ENCODE data around the gene METAP1D. TPM values are rescaled to one million over a fixed set of nuclear protein-coding genes. Genes with fewer than 3 reads are reported as not detected.

Gene METAP1D
- total and polyA plus RNA-seq, 2 experiments from 2014 or later = 4.0 to 12.0 TPM

- Histone ChIP-seq H3K27ac (no peak overlapping the region), H3K36me3 (peaks cover 23% of the 10 kb centered on the region), H3K9me3 (ENCODE audit: low read depth) (no peaks in the 10 kb centered on the region), H3K4me1 (ENCODE audit: low read depth) (no peaks in the 10 kb centered on the region), H3K4me3 (no peak overlapping the region), H3K27me3 (no peaks in the 10 kb centered on the region)
- no peak for DNase-seq (ENCODE audit: low read depth in 1 of 2, low spot score in 1 of 2)
- TF ChIP-seq, protein P1, sequence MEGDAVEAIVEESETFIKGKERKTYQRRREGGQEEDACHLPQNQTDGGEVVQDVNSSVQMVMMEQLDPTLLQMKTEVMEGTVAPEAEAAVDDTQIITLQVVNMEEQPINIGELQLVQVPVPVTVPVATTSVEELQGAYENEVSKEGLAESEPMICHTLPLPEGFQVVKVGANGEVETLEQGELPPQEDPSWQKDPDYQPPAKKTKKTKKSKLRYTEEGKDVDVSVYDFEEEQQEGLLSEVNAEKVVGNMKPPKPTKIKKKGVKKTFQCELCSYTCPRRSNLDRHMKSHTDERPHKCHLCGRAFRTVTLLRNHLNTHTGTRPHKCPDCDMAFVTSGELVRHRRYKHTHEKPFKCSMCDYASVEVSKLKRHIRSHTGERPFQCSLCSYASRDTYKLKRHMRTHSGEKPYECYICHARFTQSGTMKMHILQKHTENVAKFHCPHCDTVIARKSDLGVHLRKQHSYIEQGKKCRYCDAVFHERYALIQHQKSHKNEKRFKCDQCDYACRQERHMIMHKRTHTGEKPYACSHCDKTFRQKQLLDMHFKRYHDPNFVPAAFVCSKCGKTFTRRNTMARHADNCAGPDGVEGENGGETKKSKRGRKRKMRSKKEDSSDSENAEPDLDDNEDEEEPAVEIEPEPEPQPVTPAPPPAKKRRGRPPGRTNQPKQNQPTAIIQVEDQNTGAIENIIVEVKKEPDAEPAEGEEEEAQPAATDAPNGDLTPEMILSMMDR (IDR thresholded peaks at IDR 0.05; ENCODE audit: low read depth, low read length) = no peak
Measured at GRCh38 chr2:171965661-171966060, 34.1 kb upstream of the METAP1D start.

DNA sequence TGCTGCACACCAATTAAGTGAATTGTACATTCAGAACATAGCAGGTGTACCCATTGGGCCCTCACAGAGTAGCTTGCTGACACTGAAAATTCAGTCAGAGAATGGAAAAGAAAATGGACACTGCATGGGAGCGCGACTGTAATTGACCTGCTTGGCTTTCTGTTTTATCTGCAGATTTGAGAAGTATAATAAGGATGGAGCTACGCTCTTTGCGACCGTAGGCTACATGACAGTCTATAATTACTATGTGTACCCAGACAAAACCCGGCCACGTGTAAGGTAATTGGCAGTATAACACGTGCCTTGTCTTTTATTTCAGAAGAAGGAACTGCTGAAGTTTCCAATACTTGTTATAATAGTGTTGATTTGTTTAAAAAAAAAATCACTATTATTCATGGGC, 33.5 kb upstream of the METAP1D start:
- TF ChIP-seq, protein P1 (IDR thresholded peaks at IDR 0.05; ENCODE audit: low read depth, low read length) = no peak
- no peak for DNase-seq (ENCODE audit: low read depth in 1 of 2, low spot score in 1 of 2)
- H3K27me3 ChIP-seq = no peaks in the 10 kb centered on the region
- no peaks in the 10 kb centered on the region for H3K9me3 ChIP-seq (ENCODE audit: low read depth)
- H3K4me1 ChIP-seq (ENCODE audit: low read depth) = no peaks in the 10 kb centered on the region
- H3K27ac ChIP-seq = no peak overlapping the region
- peaks cover 23% of the 10 kb centered on the region for H3K36me3 ChIP-seq
- no peak overlapping the region for H3K4me3 ChIP-seq

GRCh38 chr2:171966688-171967087, 33.1 kb upstream of the METAP1D start:
- TF ChIP-seq, protein P1 (IDR thresholded peaks at IDR 0.05; ENCODE audit: low read depth, low read length) = no peak

DNA sequence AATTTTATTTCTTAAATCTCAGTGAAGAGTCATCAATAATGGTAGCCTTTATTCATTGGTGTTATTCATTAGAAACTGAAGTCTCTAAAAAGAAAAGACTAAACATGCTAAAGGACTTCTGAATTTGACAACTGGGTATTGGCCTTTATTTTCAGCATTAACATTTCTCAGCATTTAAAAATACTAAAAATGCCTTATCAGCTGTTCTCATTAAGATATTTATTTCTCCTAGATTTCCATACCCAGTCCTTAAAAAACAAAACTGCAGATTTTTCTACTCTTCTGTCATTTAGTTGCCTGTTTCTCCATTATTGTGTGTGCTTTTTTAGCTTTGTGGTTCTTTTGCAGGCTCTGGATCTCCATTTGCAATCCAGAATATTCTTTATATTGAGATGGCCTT, 31.2 kb upstream of the METAP1D start:
- no peak for DNase-seq (ENCODE audit: low read depth in 1 of 2, low spot score in 1 of 2)
- Histone ChIP-seq H3K9me3 (ENCODE audit: low read depth) (no peaks in the 10 kb centered on the region), H3K36me3 (peaks cover 23% of the 10 kb centered on the region)

More at GRCh38 chr2:171966688-171967087, 33.1 kb upstream of the METAP1D start:
- no peak for DNase-seq (ENCODE audit: low read depth in 1 of 2, low spot score in 1 of 2)
- Histone ChIP-seq H3K4me3 (no peak overlapping the region), H3K27ac (no peak overlapping the region), H3K4me1 (ENCODE audit: low read depth) (no peaks in the 10 kb centered on the region), H3K9me3 (ENCODE audit: low read depth) (no peaks in the 10 kb centered on the region), H3K36me3 (peaks cover 23% of the 10 kb centered on the region), H3K27me3 (no peaks in the 10 kb centered on the region)

DNA sequence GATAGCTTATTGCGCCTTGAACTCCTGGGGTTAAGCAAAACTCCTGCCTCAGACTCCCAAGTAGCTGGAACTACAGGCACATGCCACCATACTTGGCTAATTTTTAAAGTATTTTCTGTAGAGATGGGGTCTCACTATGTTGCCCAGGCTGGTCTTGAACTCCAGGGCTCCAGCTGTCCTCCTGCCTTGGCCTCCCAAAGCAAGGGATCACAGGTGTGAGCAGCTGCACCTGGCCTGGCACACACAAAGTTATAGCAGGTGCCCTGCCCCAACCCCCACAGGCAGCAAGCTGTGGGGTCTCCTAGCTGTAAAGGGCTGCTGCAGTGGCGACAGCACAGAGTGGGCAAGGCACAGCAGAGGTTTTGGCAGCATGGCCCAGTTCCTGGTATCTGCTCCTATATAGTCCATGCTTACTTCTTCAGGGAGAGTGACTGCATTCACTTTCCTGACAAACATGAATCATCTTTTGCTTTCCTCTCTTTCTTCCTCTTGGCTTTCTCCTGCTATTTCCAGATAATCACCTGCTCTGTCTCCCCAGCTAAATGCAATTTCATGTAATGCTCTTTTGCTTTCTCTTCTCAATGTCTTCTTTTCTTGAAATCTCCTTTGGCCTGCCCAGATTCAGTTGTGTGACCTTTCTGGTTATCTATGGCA, 27.3 kb upstream of the METAP1D start:
- TF ChIP-seq, protein P1 (IDR thresholded peaks at IDR 0.05; ENCODE audit: low read depth, low read length) = no peak
- no peak overlapping the region for H3K4me3 ChIP-seq
- no peaks in the 10 kb centered on the region for H3K9me3 ChIP-seq (ENCODE audit: low read depth)
- H3K27ac ChIP-seq = no peak overlapping the region
- no peak for DNase-seq (ENCODE audit: low read depth in 1 of 2, low spot score in 1 of 2)
- no peaks in the 10 kb centered on the region for H3K27me3 ChIP-seq
- H3K4me1 ChIP-seq (ENCODE audit: low read depth) = no peaks in the 10 kb centered on the region
- H3K36me3 ChIP-seq = peaks cover 15% of the 10 kb centered on the region

More for the DNA sequence above, 31.2 kb upstream of the METAP1D start:
- Histone ChIP-seq H3K4me3 (no peak overlapping the region), H3K27ac (no peak overlapping the region), H3K27me3 (no peaks in the 10 kb centered on the region), H3K4me1 (ENCODE audit: low read depth) (no peaks in the 10 kb centered on the region)
- TF ChIP-seq, protein P1 (IDR thresholded peaks at IDR 0.05; ENCODE audit: low read depth, low read length) = no peak
